Activated CD8-positive, alpha-beta memory T cell treated with anti-CD3 and anti-CD28 coated beads, Interleukin-2, amount 10 ng/mL, durations not matched to agents 7 days and 5 days (primary cell): ENCODE results near the gene EMX1. TPM values are rescaled to one million over a fixed set of nuclear protein-coding genes. Genes with fewer than 3 reads are reported as not detected.
A peak's percentile ranks its signal among the peaks of the same experiment; 100 is the strongest.

Experiments used
- ATAC-seq: fragments of 150-1000 bp; cut with Tn5 transposase; one replicate; pipeline ENCODE4 v1.10.0; 2021; ENCODE audit warnings: moderate library complexity
- CTCF ChIA-PET: fragments of 350-600 bp; sonication (Branson Sonifier 250); formaldehyde crosslinking; loops from one replicate; lab custom pipeline; 2021; ENCODE audit warnings: antibody characterized with exemption; lab: Charles Lee
- DNase-seq: peaks from one replicate; pipeline ENCODE4 v3.0.0-alpha.2; 2020
- H3K27ac Mint-ChIP-seq: one replicate; pipeline ENCODE4 v1.8.0; 2021; ENCODE audit warnings: mild to moderate bottlenecking, mixed read lengths
- H3K27me3 Mint-ChIP-seq: one replicate; pipeline ENCODE4 v1.8.0; 2021; ENCODE audit warnings: mixed read lengths
- H3K36me3 Mint-ChIP-seq: one replicate; pipeline ENCODE4 v1.8.0; 2021; ENCODE audit warnings: mild to moderate bottlenecking, mixed read lengths
- H3K4me1 Mint-ChIP-seq: one replicate; pipeline ENCODE4 v1.8.0; 2021; ENCODE audit warnings: mixed read lengths
- H3K4me3 Mint-ChIP-seq: one replicate; pipeline ENCODE4 v1.8.0; 2021; ENCODE audit warnings: mild to moderate bottlenecking, moderate library complexity, mixed read lengths
- H3K9me3 Mint-ChIP-seq: one replicate; pipeline ENCODE4 v1.8.0; 2022; ENCODE audit warnings: low read depth, mixed read lengths
- total RNA-seq, 2 experiments: library from RNA; stranded (reverse); gene quantifications; one replicate each; pipeline ENCODE4 v1.2.3, GENCODE V29; 2021

Gene EMX1
- total RNA-seq, 2 experiments from 2014 or later, result not detected

GRCh38 chr2:72921088-72921851 lies 4.0 kb downstream of the EMX1 start:
- CTCF ChIA-PET, result interaction anchor here (0.7 to 1.3 kb wide), 2 partner anchors 53 kb away, joined by 3 to 4 read pairs; no protein-coding TSS in a partner anchor
- Mint-ChIP-seq H3K4me1 (peaks cover 29% of the 10 kb centered on the region), H3K27me3 (peaks cover 84% of the 10 kb centered on the region), H3K4me3 (no peak overlapping the region), H3K27ac (no peak overlapping the region), H3K36me3 (no peaks in the 10 kb centered on the region), H3K9me3 (no peaks in the 10 kb centered on the region)
- no peak for ATAC-seq
- peak; percentile 31 for DNase-seq

GRCh38 chr2:72921853-72922252 lies 4.5 kb downstream of the EMX1 start:
- Mint-ChIP-seq H3K4me3 (no peak overlapping the region), H3K27me3 (peaks cover 78% of the 10 kb centered on the region), H3K4me1 (peaks cover 24% of the 10 kb centered on the region), H3K27ac (no peak overlapping the region), H3K9me3 (no peaks in the 10 kb centered on the region), H3K36me3 (no peaks in the 10 kb centered on the region)
- DNase-seq (peak; percentile 15), ATAC-seq (no peak)
- CTCF ChIA-PET, result interaction anchor here (1.3 kb wide), 1 partner anchor 52 kb away, joined by 4 read pairs; no protein-coding TSS in a partner anchor

DNA sequence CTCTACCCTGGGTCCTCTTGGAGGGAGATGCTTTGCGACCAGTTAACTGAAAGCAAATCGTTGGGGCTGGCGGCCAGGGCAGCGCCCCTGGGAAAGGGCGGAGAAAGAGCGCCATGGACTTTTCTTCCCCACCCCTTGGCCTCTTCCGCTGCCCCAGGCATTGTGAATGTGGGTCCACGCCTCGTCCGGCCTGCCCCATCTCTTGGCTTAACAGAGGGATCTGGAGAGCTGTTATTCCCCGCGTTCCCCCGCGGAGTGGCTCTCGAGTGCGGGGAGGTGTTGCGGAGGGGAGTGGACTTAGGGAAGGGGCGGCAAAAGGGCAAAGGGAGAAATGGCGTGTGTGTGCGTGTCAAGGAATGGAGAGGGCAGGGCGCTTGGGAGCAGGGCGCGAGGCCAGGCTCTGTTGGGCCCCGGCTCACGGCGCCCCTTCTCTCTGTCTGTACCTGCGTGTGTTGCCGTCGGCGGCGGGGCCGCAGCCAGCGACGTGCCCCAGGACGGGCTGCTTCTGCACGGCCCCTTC lies 6.6 kb downstream of the EMX1 start:
- ATAC-seq (peak; percentile 27), DNase-seq (no peak)
- CTCF ChIA-PET, result interaction anchor here (1.7 to 5.5 kb wide), 2 partner anchors 31 to 37 kb away, joined by 6 to 26 read pairs; partner anchors contain the start of gene SPR
- H3K36me3 Mint-ChIP-seq, result no peaks in the 10 kb centered on the region
- H3K4me3 Mint-ChIP-seq, result no peak overlapping the region
- H3K4me1 Mint-ChIP-seq, result peaks cover 18% of the 10 kb centered on the region
- no peak overlapping the region for H3K27ac Mint-ChIP-seq
- H3K27me3 Mint-ChIP-seq, result peaks cover 69% of the 10 kb centered on the region
- H3K9me3 Mint-ChIP-seq, result no peaks in the 10 kb centered on the region

DNA sequence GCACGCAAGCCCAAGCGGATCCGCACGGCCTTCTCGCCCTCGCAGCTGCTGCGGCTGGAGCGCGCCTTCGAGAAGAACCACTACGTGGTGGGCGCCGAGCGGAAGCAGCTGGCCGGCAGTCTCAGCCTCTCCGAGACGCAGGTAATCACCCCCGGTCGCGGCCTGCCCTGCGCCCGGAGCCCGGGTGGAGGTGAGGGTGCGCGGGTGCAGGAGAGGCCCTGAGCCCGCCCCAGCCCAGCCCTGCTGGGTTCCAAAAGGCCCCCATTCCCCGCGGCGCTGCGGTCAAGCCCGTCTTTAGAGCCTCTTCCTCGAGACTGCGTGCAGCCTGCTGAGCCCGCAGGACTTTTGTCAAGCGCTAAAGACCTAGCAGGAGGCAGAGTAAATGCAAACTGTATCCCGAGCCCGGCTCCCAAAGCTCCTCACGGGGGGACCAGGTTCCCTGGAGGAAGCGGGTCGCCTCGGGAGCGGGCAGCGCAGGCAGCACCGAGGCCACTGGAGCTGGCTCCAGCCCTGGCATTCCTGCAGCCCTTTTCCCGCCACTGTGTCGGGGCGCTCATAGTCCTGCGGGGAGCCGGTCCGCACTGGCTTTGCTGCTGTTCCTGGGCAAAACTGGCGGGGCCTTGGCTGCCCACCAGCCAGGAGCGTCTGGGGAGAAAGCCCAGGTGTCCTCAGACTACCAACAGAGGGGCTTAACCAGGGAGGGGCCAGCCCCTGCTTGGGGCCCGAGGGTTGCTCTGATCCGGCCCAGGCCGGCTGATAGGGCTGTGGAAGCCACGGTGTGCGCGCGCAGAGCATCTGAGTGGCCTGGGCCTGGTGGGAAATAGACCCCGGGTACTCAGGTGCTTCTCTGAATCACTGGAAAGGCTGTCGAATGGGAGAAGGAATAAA lies 7.3 kb downstream of the EMX1 start:
- CTCF ChIA-PET, result interaction anchor here (0.6 to 5.5 kb wide), 4 partner anchors 32 to 69 kb away, joined by 3 to 26 read pairs (median 8); no protein-coding TSS in a partner anchor
- Mint-ChIP-seq H3K27me3 (peaks cover 62% of the 10 kb centered on the region), H3K4me3 (no peak overlapping the region), H3K27ac (no peak overlapping the region), H3K9me3 (no peaks in the 10 kb centered on the region), H3K36me3 (no peaks in the 10 kb centered on the region), H3K4me1 (peaks cover 14% of the 10 kb centered on the region)
- DNase-seq (peak; percentile 57), ATAC-seq (peak; percentile 42)

- DNase-seq (no peak), ATAC-seq (no peak)
- H3K27me3 Mint-ChIP-seq, result peaks cover 54% of the 10 kb centered on the region
- H3K4me3 Mint-ChIP-seq, result no peak overlapping the region
- peaks cover 11% of the 10 kb centered on the region for H3K4me1 Mint-ChIP-seq
- no peaks in the 10 kb centered on the region for H3K9me3 Mint-ChIP-seq
- CTCF ChIA-PET, result interaction anchor here (0.6 to 5.5 kb wide), 10 partner anchors 7 to 252 kb away, joined by 3 to 26 read pairs (median 4); partner anchors contain the start of gene EMX1
- no peak overlapping the region for H3K27ac Mint-ChIP-seq
- no peaks in the 10 kb centered on the region for H3K36me3 Mint-ChIP-seq
Measured at GRCh38 chr2:72925328-72925943, 8.1 kb downstream of the EMX1 start.

DNA sequence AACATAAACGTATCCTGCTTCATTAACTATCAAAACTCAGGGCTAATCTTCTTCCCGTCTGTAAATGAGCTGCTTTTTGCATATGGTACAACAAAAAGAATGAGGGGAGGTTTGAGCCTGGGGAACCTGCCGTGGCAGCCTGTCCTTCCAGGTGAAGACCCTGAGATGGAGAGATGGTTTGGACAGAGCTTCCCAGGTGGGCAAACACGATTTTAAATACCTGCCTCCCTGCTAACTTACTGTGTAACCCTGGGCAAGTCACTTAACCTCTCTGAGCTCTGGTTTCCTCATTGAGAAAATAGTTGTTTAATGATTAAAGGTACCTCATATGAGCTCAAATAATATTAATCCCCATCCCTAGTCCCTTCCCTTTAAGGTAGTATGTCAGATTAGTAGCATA lies 9.0 kb downstream of the EMX1 start:
- H3K36me3 Mint-ChIP-seq, result no peaks in the 10 kb centered on the region
- no peak overlapping the region for H3K27ac Mint-ChIP-seq
- CTCF ChIA-PET, result interaction anchor here (1.2 to 5.5 kb wide), 7 partner anchors 8 to 251 kb away, joined by 3 to 26 read pairs (median 5); partner anchors contain the start of gene EMX1
- peaks cover 10% of the 10 kb centered on the region for H3K4me1 Mint-ChIP-seq
- DNase-seq (no peak), ATAC-seq (no peak)
- no peaks in the 10 kb centered on the region for H3K9me3 Mint-ChIP-seq
- H3K4me3 Mint-ChIP-seq, result no peak overlapping the region
- peaks cover 47% of the 10 kb centered on the region for H3K27me3 Mint-ChIP-seq

GRCh38 chr2:72926811-72927465 lies 9.6 kb downstream of the EMX1 start:
- Mint-ChIP-seq H3K27me3 (peaks cover 41% of the 10 kb centered on the region), H3K4me1 (peaks cover 14% of the 10 kb centered on the region), H3K27ac (no peak overlapping the region), H3K4me3 (no peak overlapping the region), H3K36me3 (no peaks in the 10 kb centered on the region), H3K9me3 (no peaks in the 10 kb centered on the region)
- no peak for ATAC-seq
- no peak for DNase-seq
- CTCF ChIA-PET, result interaction anchor here (1.2 to 5.5 kb wide), 9 partner anchors 9 to 777 kb away, joined by 3 to 26 read pairs (median 5); partner anchors contain the start of gene EMX1

- peaks cover 31% of the 10 kb centered on the region for H3K27me3 Mint-ChIP-seq
- CTCF ChIA-PET, result interaction anchor here (0.8 to 5.5 kb wide), 6 partner anchors 10 to 778 kb away, joined by 3 to 26 read pairs (median 5); partner anchors contain the start of gene EMX1
- no peaks in the 10 kb centered on the region for H3K9me3 Mint-ChIP-seq
- ATAC-seq, result no peak
- no peak overlapping the region for H3K27ac Mint-ChIP-seq
- no peak for DNase-seq
- peaks cover 18% of the 10 kb centered on the region for H3K4me1 Mint-ChIP-seq
- no peak overlapping the region for H3K4me3 Mint-ChIP-seq
- H3K36me3 Mint-ChIP-seq, result no peaks in the 10 kb centered on the region
Measured at GRCh38 chr2:72927619-72928550, 10.6 kb downstream of the EMX1 start.

DNA sequence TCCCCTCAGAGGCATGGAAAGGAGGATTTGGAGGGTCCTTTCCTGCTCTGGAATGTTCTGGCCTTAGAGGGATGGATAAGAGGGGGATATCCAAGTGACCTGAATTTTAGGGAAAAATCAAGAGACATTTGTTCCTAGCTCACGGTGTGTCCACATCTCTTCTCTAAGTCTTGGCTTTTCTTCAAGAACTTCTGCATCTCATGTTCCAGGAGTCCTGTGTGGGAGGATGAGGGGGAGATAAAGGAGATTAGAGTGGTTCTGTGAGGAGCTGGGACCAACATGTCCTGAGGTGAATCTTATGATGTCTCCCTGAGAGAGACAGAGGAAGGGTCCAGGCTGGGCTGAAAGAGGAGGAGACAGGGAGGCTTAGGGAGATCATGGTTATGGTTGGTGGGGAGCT lies 11.7 kb downstream of the EMX1 start:
- Mint-ChIP-seq H3K27me3 (peaks cover 20% of the 10 kb centered on the region), H3K27ac (no peak overlapping the region), H3K9me3 (no peaks in the 10 kb centered on the region), H3K4me1 (peaks cover 13% of the 10 kb centered on the region), H3K36me3 (no peaks in the 10 kb centered on the region), H3K4me3 (no peak overlapping the region)
- CTCF ChIA-PET, result interaction anchor here (0.8 to 5.5 kb wide), 3 partner anchors 12 to 45 kb away, joined by 3 to 26 read pairs (median 6); partner anchors contain the start of gene EMX1
- no peak for DNase-seq
- ATAC-seq, result no peak

- no peak overlapping the region for H3K4me3 Mint-ChIP-seq
- no peaks in the 10 kb centered on the region for H3K9me3 Mint-ChIP-seq
- CTCF ChIA-PET, result interaction anchor here (1.3 to 4.5 kb wide), 2 partner anchors 38 to 67 kb away, joined by 3 to 24 read pairs; no protein-coding TSS in a partner anchor
Measured at GRCh38 chr2:72931280-72931910, 14.1 kb downstream of the EMX1 start.

More at GRCh38 chr2:72931280-72931910, 14.1 kb downstream of the EMX1 start:
- ATAC-seq (no peak), DNase-seq (no peak)
- peaks cover 16% of the 10 kb centered on the region for H3K4me1 Mint-ChIP-seq
- no peak overlapping the region for H3K27ac Mint-ChIP-seq
- H3K36me3 Mint-ChIP-seq, result no peaks in the 10 kb centered on the region
- H3K27me3 Mint-ChIP-seq, result peaks cover 13% of the 10 kb centered on the region
